ENCODE results near the gene NUP62. TPM values are rescaled to one million over a fixed set of nuclear protein-coding genes. Genes with fewer than 3 reads are reported as not detected.

Gene NUP62
- total and polyA plus RNA-seq, 2 of the 4 experiments (the other 2 are of a cell fraction), result 21.3 to 29.7 TPM

- Histone ChIP-seq H3K27ac (ENCODE audit: insufficient read depth, low read length) (no peak overlapping the region), H4K8ac (ENCODE audit: low read depth in 2 of 2, low read length in 2 of 2) (no peak overlapping the region), H2AK5ac (ENCODE audit: low read depth, low read length) (no peak overlapping the region), H3K79me1 (ENCODE audit: low read depth in 1 of 2, low read length in 2 of 2) (peaks cover 0 to 6% of the 10 kb centered on the region in 2 experiments; a peak in 1 of 4 replicates), H2BK20ac (ENCODE audit: low read depth, low read length) (no peak overlapping the region), H3K56ac (ENCODE audit: extremely low read depth, insufficient read depth, low read length) (no peak overlapping the region), H2BK5ac (ENCODE audit: low read depth, low read length, poor library complexity, severe bottlenecking) (no peak overlapping the region), H3K4me1 (ENCODE audit: control insufficient read depth, insufficient read depth, low read length) (peaks cover 2% of the 10 kb centered on the region; the same call in 1 of the 2 replicates), H3K18ac (ENCODE audit: low read depth, low read length) (no peak overlapping the region), H3K4ac (ENCODE audit: low read depth, low read length) (no peak overlapping the region), H3K36me3 (ENCODE audit: control insufficient read depth, insufficient read depth, low read length) (peaks cover 31% of the 10 kb centered on the region), H3K4me2 (ENCODE audit: low read depth, low read length) (no peak overlapping the region), H4K20me1 (ENCODE audit: insufficient read depth, low read length) (no peaks in the 10 kb centered on the region), H2AFZ (replicated peaks; ENCODE audit: low read length, poor library complexity) (no peak overlapping the region), H3K27me3 (ENCODE audit: control insufficient read depth, insufficient read depth, low read length) (peaks cover 8% of the 10 kb centered on the region; the same call in 1 of the 2 replicates), H2BK120ac (ENCODE audit: low read depth, low read length) (no peak overlapping the region), H4K91ac (ENCODE audit: insufficient read depth, low read depth, low read length) (no peak overlapping the region), H4K5ac (ENCODE audit: low read depth, low read length) (no peak overlapping the region), H2AK9ac (replicated peaks; ENCODE audit: low read depth, low read length, poor library complexity) (peak overlapping the region; percentile 42), H3K9me1 (ENCODE audit: insufficient read depth, low read length) (no peaks in the 10 kb centered on the region), H2BK15ac (ENCODE audit: low read depth, low read length) (no peak overlapping the region), H3K9ac (ENCODE audit: low read depth, low read length) (no peak overlapping the region), H3K9me3 (ENCODE audit: control insufficient read depth, insufficient read depth, low read length) (peaks cover 3% of the 10 kb centered on the region; the same call in 1 of the 2 replicates), H3K4me3 (ENCODE audit: insufficient read depth, low read depth, low read length) (no peak overlapping the region), H3K23ac (ENCODE audit: low read depth, low read length) (no peak overlapping the region), H3K14ac (replicated peaks; ENCODE audit: low read depth, low read length) (no peak overlapping the region)
- intact Hi-C loops (cut with micrococcal nuclease) (no loop called here), dilution Hi-C loops (cut with HindIII; ENCODE audit: low sequenced_read_pairs, unreplicated experiment) (no loop called here), in situ Hi-C loops (cut with MboI; ENCODE audit: low sequenced_read_pairs) (no loop called here)
- WGBS, 2 experiments (ENCODE audit: extremely low coverage in 2 of 2, insufficient read length in 1 of 2), result 68% methylated on average over 19 of the region's 54 CpGs; no CpG with 5 or more reads in 1 of the 2 experiments
- DNase-seq (no peak), ATAC-seq (ENCODE audit: low read depth) (no peak)
- TF ChIP-seq SMC3 (IDR thresholded peaks at IDR 0.05; ENCODE audit: low read depth, low read length) (no peak), ELK1 (IDR thresholded peaks at IDR 0.05; ENCODE audit: borderline replicate concordance, low read depth, low read length) (no peak), NFE2L2 (IDR thresholded peaks at IDR 0.05; ENCODE audit: low read depth, low read length) (no peak), MAZ (IDR thresholded peaks at IDR 0.05; ENCODE audit: borderline replicate concordance, low read depth, low read length) (no peak), CTCF (conservative IDR thresholded peaks at IDR 0.05; ENCODE audit: low read depth, low read length) (no peak), RCOR1 (IDR thresholded peaks at IDR 0.05; ENCODE audit: insufficient replicate concordance, low read length) (no peak), POLR2A (IDR thresholded peaks at IDR 0.05; ENCODE audit: low read depth, low read length) (no peak), FOS (IDR thresholded peaks at IDR 0.05; ENCODE audit: low read depth, low read length) (no peak), RAD21 (IDR thresholded peaks at IDR 0.05; ENCODE audit: low read length) (no peak), USF2 (IDR thresholded peaks at IDR 0.05; ENCODE audit: low read depth, low read length) (no peak)
- BruUV-seq (replicated peaks), result no TSS peak
- ChIA-PET CTCF (no interaction called here), POLR2A (ENCODE audit: unreplicated experiment) (interaction anchor here (0.6 kb wide), 1 partner anchor 11 kb away, joined by 9 read pairs; the partner anchor contains the start of gene AKT1S1)
These were observed 41.4 kb downstream of the NUP62 start for GRCh38 chr19:49887665-49888509.
